Keratinocyte (primary cell): ENCODE results near the gene INKA2. TPM values are rescaled to one million over a fixed set of nuclear protein-coding genes. Genes with fewer than 3 reads are reported as not detected.

Source experiments
- DNase-seq: peaks from one replicate; pipeline ENCODE4 v3.0.0-alpha.2; 2011; ENCODE audit warnings: low read depth, missing footprints, low spot score
- FAIRE-seq: peaks from 2 replicates; lab custom pipeline; 2011; peaks lifted over from hg19 to GRCh38; lab: Jason Lieb, UNC
- H2AFZ ChIP-seq: 2 replicates; pipeline ENCODE4 v1.6.0; 2012; ENCODE audit warnings: low read length, control low read depth, inconsistent platforms; ENCODE audit not compliant: control insufficient read depth
- H3K27ac ChIP-seq: 2 replicates; pipeline ENCODE4 v1.5.1; 2011; ENCODE audit warnings: low read length; ENCODE audit not compliant: control insufficient read depth, insufficient read depth
- H3K27me3 ChIP-seq: 3 replicates; pipeline ENCODE4 v1.6.0; 2011; ENCODE audit warnings: low read length; ENCODE audit not compliant: control insufficient read depth, insufficient read depth; ENCODE audit errors: extremely low read depth
- H3K36me3 ChIP-seq, 2 experiments: 2 replicates in 1 of 2; 3 replicates in 1 of 2; pipeline ENCODE4 v1.5.1; 2011; ENCODE audit warnings: low read length in 2 of 2, mild to moderate bottlenecking in 1 of 2; ENCODE audit not compliant: control insufficient read depth in 2 of 2, insufficient read depth in 2 of 2; ENCODE audit errors: extremely low read depth in 1 of 2
- H3K4me1 ChIP-seq: 3 replicates; pipeline ENCODE4 v1.5.1; 2011; ENCODE audit warnings: low read length; ENCODE audit not compliant: control insufficient read depth, insufficient read depth; ENCODE audit errors: extremely low read depth
- H3K4me2 ChIP-seq: 3 replicates; pipeline ENCODE4 v1.6.0; 2011; ENCODE audit warnings: low read depth, low read length; ENCODE audit not compliant: control insufficient read depth, insufficient read depth; ENCODE audit errors: extremely low read depth
- H3K4me3 ChIP-seq, 3 experiments: fragments of 200-600 bp in 1 of 3; sonication (generic) in 1 of 3; 2 replicates in 2 of 3; 3 replicates in 1 of 3; pipeline ENCODE4 v1.5.1; 2011 to 2016; ENCODE audit warnings: low read length in 3 of 3, mild to moderate bottlenecking in 3 of 3, control low read depth in 2 of 3, inconsistent platforms in 1 of 3, low read depth in 1 of 3, mixed read lengths in 1 of 3, mixed run types in 1 of 3, moderate library complexity in 1 of 3; ENCODE audit not compliant: control insufficient read depth in 2 of 3, insufficient read depth in 2 of 3; ENCODE audit errors: extremely low read depth in 1 of 3
- H3K79me2 ChIP-seq: 2 replicates; pipeline ENCODE4 v1.6.0; 2012; ENCODE audit warnings: low read length; ENCODE audit not compliant: control insufficient read depth, insufficient read depth
- H3K9ac ChIP-seq: 3 replicates; pipeline ENCODE4 v1.6.0; 2011; ENCODE audit warnings: low read length; ENCODE audit not compliant: control insufficient read depth, insufficient read depth; ENCODE audit errors: extremely low read depth
- H3K9me1 ChIP-seq: 3 replicates; pipeline ENCODE4 v1.6.0; 2011; ENCODE audit warnings: low read length; ENCODE audit not compliant: control insufficient read depth, insufficient read depth; ENCODE audit errors: extremely low read depth
- H3K9me3 ChIP-seq: 2 replicates; pipeline ENCODE4 v1.5.1; 2012; ENCODE audit warnings: low read depth, low read length; ENCODE audit not compliant: control insufficient read depth
- H4K20me1 ChIP-seq: 3 replicates; pipeline ENCODE4 v1.6.0; 2011; ENCODE audit warnings: low read length; ENCODE audit not compliant: control insufficient read depth, insufficient read depth; ENCODE audit errors: extremely low read depth
- CTCF ChIP-seq, 3 experiments: IDR thresholded peaks in 1 of 3; conservative IDR thresholded peaks in 1 of 3; optimal IDR thresholded peaks in 1 of 3; 2 replicates in 2 of 3; 3 replicates in 1 of 3; pipeline versions ENCODE3 to v1.5.1; 2011; ENCODE audit warnings: low read length in 3 of 3, mild to moderate bottlenecking in 3 of 3, moderate library complexity in 2 of 3, control low read depth in 1 of 3, inconsistent platforms in 1 of 3; ENCODE audit not compliant: insufficient read depth in 2 of 3; ENCODE audit errors: extremely low read depth in 1 of 3
- EZH2 ChIP-seq: IDR thresholded peaks from one replicate; pipeline ENCODE4 v1.6.1; 2012; ENCODE audit warnings: inconsistent platforms, mild to moderate bottlenecking, low read length, moderate library complexity
- dilution Hi-C: fragments of 300-500 bp; cut with MboI; formaldehyde crosslinking; loops from one replicate; pipeline ENCODE4 v1.7.0; 2020; ENCODE audit warnings: low sequenced_read_pairs; ENCODE audit not compliant: extremely low pct_ligation_motif_present
- polyA plus RNA-seq, 5 experiments: library from polyadenylated mRNA; depleted of rRNA in 3 of 5; stranded (reverse) in 3 of 5; stranded (forward) in 1 of 5; unstranded in 1 of 5; fragments of >200 nt; gene quantifications; 1 replicate in 1 of 5; 2 replicates in 3 of 5; 3 replicates in 1 of 5; pipeline versions ENCODE4 v1.2.1 to v1.2.3, GENCODE V29; 2011 to 2012; ENCODE audit warnings: missing spikeins in 2 of 5, low read depth in 1 of 5, low replicate concordance in 1 of 5

The INKA2 gene
- polyA plus RNA-seq, 1 donor (not counting 4 experiments of a cell fraction or from before 2014, with no cell fraction given) = 2.7 TPM

- H3K4me2 ChIP-seq = no peak overlapping the region
- no peak overlapping the region for H3K9ac ChIP-seq
- no peaks in the 10 kb centered on the region for H4K20me1 ChIP-seq
- H3K4me3 ChIP-seq = no peak overlapping the region
- H2AFZ ChIP-seq = no peak overlapping the region
- no peaks in the 10 kb centered on the region for H3K36me3 ChIP-seq
- dilution Hi-C loops = no loop called here
- no peaks in the 10 kb centered on the region for H3K9me3 ChIP-seq
- no peak for TF ChIP-seq EZH2
- peak; percentile 73 to 99 (median 98) for TF ChIP-seq CTCF (optimal IDR thresholded peaks at IDR 0.05 in 1 of 3, IDR thresholded peaks at IDR 0.05 in 1 of 3, conservative IDR thresholded peaks at IDR 0.05 in 1 of 3; ENCODE audit: extremely low read depth in 1 of 3, insufficient read depth in 2 of 3, low read length in 3 of 3)
- FAIRE-seq (peak; percentile 83), DNase-seq (peak; percentile 56)
- no peaks in the 10 kb centered on the region for H3K4me1 ChIP-seq
- no peak overlapping the region for H3K27ac ChIP-seq
- H3K27me3 ChIP-seq = no peaks in the 10 kb centered on the region
- no peaks in the 10 kb centered on the region for H3K9me1 ChIP-seq
- H3K79me2 ChIP-seq = no peaks in the 10 kb centered on the region
Measured at GRCh38 chr1:111747282-111747734, 8.1 kb upstream of the INKA2 start.

DNA sequence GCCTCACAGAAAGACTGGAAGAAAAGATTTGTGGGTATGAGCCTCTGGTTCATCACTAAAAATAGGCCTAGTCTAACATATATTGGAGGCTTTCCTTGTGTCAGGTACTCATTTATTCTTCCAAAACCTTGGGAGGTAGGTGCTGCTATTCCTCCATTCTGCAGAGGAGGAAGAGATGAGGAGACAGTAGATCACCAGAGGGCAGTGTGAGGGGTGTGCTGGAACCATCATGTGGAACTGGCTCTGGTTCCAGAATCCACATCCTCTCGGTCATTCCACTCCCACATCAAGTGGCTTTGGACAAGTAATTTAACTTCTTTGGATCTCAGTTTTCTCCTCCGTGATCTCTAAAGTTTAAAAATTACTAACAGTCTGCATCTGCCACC lies 7.4 kb upstream of the INKA2 start:
- dilution Hi-C loops = no loop called here
- Histone ChIP-seq H3K36me3 (no peaks in the 10 kb centered on the region), H3K27me3 (peaks cover 1% of the 10 kb centered on the region), H3K9me1 (no peaks in the 10 kb centered on the region), H3K27ac (no peak overlapping the region), H3K9ac (no peak overlapping the region), H3K79me2 (no peaks in the 10 kb centered on the region), H3K4me2 (no peak overlapping the region), H4K20me1 (no peaks in the 10 kb centered on the region), H3K4me1 (no peaks in the 10 kb centered on the region), H2AFZ (no peak overlapping the region), H3K4me3 (no peak overlapping the region), H3K9me3 (no peaks in the 10 kb centered on the region)
- TF ChIP-seq CTCF (optimal IDR thresholded peaks at IDR 0.05 in 1 of 3, IDR thresholded peaks at IDR 0.05 in 1 of 3, conservative IDR thresholded peaks at IDR 0.05 in 1 of 3; ENCODE audit: extremely low read depth in 1 of 3, insufficient read depth in 2 of 3, low read length in 3 of 3) = peak in 1 of 3 experiments; percentile 30
- no peak for TF ChIP-seq EZH2
- FAIRE-seq (no peak), DNase-seq (no peak)
